Spinal cord (tissue), 10 donors: ENCODE data around the gene CACNA2D1. TPM values are rescaled to one million over a fixed set of nuclear protein-coding genes. Genes with fewer than 3 reads are reported as not detected.

Source experiments
- DNase-seq, 6 donors: peaks; one replicate each; pipeline versions ENCODE4 v3.0.0 to v3.0.0-alpha.2; 2013 to 2015; ENCODE audit warnings: low spot score in 6 of 6, low read depth in 4 of 6
- H3K27ac ChIP-seq: one replicate; pipeline ENCODE4 v1.5.1; 2013; ENCODE audit warnings: low read depth, low read length, control low read depth
- H3K27me3 ChIP-seq: one replicate; pipeline ENCODE4 v1.6.1; 2013; ENCODE audit warnings: low read length; ENCODE audit not compliant: control insufficient read depth, insufficient read depth
- H3K36me3 ChIP-seq: one replicate; pipeline ENCODE4 v1.6.1; 2013; ENCODE audit warnings: low read length; ENCODE audit not compliant: control insufficient read depth, insufficient read depth
- H3K4me1 ChIP-seq: one replicate; pipeline ENCODE4 v1.6.1; 2013; ENCODE audit warnings: low read length; ENCODE audit not compliant: control insufficient read depth, insufficient read depth
- H3K4me3 ChIP-seq: one replicate; pipeline ENCODE4 v1.5.1; 2013; ENCODE audit warnings: low read depth, low read length, control low read depth
- H3K9me3 ChIP-seq: one replicate; pipeline ENCODE4 v1.6.1; 2013; ENCODE audit warnings: low read length; ENCODE audit not compliant: control insufficient read depth, insufficient read depth
- WGBS: methylation state at CpG from one replicate; pipeline ENCODE4 v1.1.5; 2013; ENCODE audit warnings: missing lambda C conversion rate; ENCODE audit not compliant: insufficient coverage; 5-methylcytosine and 5-hydroxymethylcytosine counted together
- polyA plus RNA-seq, 2 donors: library from polyadenylated mRNA; unstranded; fragments of 120-200 nt; gene quantifications; one replicate each; pipeline ENCODE4 v1.2.1, GENCODE V29; 2013; ENCODE audit not compliant: insufficient read length in 2 of 2
- total RNA-seq, 2 donors: library from RNA; depleted of rRNA in 1 of 2; stranded (reverse); fragments of 120-200 nt in 1 of 2; fragments of >200 nt in 1 of 2; gene quantifications; one replicate each; pipeline versions ENCODE4 v1.2.3 to v1.2.4, GENCODE V29; 2013 to 2014
- donor health status: healthy.

CACNA2D1 gene
- total and polyA plus RNA-seq, 4 donors = 28.1 to 108 (median 42.0) TPM

DNA sequence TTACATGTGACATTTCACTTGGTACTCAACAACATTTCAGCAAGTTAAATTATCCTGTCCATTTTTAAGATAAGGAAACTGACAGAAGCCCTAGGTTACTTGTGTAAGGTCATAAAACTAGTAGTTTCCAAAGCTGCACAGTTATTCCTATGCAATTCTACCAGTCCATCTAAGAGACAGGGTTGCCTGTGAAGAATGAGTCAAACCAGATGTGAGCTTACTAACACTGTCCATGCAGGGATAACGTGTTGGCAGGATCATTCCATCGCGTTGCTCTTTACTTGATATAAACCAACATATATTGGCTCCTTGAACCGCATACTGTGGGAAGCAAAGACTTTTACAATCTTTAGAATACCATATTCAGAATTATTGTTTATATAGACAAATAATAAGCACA lies 392.8 kb downstream of the CACNA2D1 start:
- no peak for DNase-seq
- no peaks in the 10 kb centered on the region for H3K4me1 ChIP-seq
- no peaks in the 10 kb centered on the region for H3K9me3 ChIP-seq
- no peak overlapping the region for H3K4me3 ChIP-seq
- H3K27me3 ChIP-seq = no peaks in the 10 kb centered on the region
- WGBS = 80% methylated on average over 1 of the region's 4 CpGs
- H3K36me3 ChIP-seq = no peaks in the 10 kb centered on the region
- no peak overlapping the region for H3K27ac ChIP-seq

DNA sequence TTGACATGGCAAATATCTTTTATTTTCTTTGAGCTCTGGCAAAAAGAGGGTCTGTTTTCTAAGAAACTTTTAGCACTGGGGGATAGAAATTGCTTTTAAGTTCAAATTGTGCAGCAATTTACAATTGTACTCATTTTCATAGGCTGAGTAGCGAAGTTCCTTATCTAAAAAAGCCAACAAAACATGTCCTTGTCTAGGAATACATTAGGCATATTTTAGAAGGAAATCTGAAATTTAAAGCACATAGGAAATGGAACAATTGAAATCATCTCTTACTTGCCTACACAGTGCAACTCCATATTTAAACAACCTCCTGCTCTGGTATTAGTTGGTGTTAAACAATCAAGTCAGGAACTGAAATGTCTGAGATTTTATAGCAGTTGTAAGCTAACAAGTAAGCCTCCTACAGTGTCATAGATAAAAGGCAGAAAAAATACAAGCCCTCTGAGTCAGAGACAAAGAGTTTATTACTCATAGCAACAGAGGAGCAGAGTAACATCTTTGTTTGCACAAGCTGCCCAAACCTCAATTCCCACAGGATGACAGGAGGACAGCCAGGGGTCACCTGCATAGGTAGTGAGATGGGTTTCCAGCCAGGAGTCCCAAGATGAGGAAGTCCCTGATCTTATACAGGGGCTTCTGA lies 393.6 kb downstream of the CACNA2D1 start:
- no peak overlapping the region for H3K4me3 ChIP-seq
- no peak overlapping the region for H3K27ac ChIP-seq
- no peaks in the 10 kb centered on the region for H3K27me3 ChIP-seq
- no peaks in the 10 kb centered on the region for H3K36me3 ChIP-seq
- no peaks in the 10 kb centered on the region for H3K9me3 ChIP-seq
- WGBS = no CpG with 5 or more reads among the region's 1 CpG
- H3K4me1 ChIP-seq = no peaks in the 10 kb centered on the region
- DNase-seq = peak in 1 of 6 donors; percentile 7

DNA sequence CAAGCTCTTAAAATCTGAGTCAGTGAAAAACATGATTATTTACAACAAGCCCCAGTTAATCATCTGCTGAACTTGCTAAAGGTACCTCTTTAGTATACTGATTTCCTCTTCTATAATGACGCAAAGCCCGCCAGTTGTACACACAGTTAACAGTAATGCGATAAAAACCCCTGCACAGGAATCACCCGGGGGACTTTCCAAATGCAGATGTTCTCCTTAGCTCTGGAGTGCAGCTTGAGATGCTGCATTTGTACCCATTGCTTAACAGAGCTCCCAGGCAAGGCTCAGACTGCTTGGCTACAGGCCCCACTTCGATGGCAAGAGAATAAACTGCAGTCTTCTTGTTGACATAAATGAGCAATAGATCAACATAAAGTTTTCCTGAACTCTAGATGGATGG lies 394.1 kb downstream of the CACNA2D1 start:
- no peaks in the 10 kb centered on the region for H3K9me3 ChIP-seq
- H3K36me3 ChIP-seq = no peaks in the 10 kb centered on the region
- H3K4me1 ChIP-seq = no peaks in the 10 kb centered on the region
- H3K27me3 ChIP-seq = no peaks in the 10 kb centered on the region
- no peak overlapping the region for H3K4me3 ChIP-seq
- WGBS = 66% methylated on average over 5 of the region's 5 CpGs
- H3K27ac ChIP-seq = no peak overlapping the region
- peak in 1 of 6 donors; percentile 19 for DNase-seq

DNA sequence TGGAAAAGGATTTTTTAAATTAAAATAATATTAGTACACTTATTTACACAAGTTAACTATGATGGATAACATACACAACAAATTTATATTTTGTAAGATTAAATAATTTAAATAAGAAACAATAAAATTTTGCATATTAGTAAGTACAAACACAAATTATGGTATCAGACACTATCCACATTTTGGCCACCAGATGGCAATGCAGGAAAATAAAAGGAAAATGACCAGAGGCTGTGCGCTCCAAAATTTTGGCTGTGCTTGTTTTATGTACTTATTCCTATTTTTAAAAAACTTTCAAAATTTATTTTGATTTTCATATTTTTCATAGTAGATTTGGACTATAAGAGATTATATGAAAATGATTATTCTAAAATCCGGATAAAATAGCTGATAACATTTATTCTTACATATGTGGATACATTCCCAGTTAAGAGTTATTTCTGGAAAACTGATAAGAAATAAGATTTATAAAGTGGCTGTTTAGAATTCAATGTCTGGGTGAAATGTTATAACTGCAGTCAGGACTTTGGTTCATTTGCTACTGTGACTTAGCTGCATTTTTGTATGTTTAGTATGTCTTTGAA lies 399.0 kb downstream of the CACNA2D1 start:
- Histone ChIP-seq H3K36me3 (no peaks in the 10 kb centered on the region), H3K9me3 (no peaks in the 10 kb centered on the region), H3K27ac (no peak overlapping the region), H3K27me3 (no peaks in the 10 kb centered on the region), H3K4me3 (no peak overlapping the region), H3K4me1 (no peaks in the 10 kb centered on the region)
- peak; percentile 22 to 91 (median 56) for DNase-seq
- WGBS = no CpG with 5 or more reads among the region's 2 CpGs

DNA sequence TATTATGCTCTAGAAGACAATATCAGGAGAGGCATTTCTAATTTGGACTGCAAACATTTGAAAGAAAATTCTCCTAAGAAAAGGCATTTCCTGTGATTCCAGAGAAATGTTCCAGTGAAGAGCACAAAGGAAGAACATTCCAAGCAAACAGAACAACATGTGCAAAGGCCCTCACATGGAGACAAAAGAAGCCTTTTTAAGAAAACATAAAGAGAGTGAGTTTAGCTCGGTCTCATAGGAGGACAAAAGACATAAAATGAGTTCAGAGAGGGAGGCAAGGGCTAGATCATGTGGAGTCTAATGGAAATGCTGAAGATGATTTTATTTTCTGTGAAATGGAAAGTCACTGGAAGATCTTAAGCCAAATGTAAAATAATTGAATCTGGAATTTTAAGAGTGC lies 404.0 kb downstream of the CACNA2D1 start:
- no peak for DNase-seq
- H3K4me3 ChIP-seq = no peak overlapping the region
- no peaks in the 10 kb centered on the region for H3K9me3 ChIP-seq
- no peaks in the 10 kb centered on the region for H3K36me3 ChIP-seq
- no peaks in the 10 kb centered on the region for H3K27me3 ChIP-seq
- WGBS = 36% methylated on average over 1 of the region's 1 CpG
- no peak overlapping the region for H3K27ac ChIP-seq
- H3K4me1 ChIP-seq = no peaks in the 10 kb centered on the region

DNA sequence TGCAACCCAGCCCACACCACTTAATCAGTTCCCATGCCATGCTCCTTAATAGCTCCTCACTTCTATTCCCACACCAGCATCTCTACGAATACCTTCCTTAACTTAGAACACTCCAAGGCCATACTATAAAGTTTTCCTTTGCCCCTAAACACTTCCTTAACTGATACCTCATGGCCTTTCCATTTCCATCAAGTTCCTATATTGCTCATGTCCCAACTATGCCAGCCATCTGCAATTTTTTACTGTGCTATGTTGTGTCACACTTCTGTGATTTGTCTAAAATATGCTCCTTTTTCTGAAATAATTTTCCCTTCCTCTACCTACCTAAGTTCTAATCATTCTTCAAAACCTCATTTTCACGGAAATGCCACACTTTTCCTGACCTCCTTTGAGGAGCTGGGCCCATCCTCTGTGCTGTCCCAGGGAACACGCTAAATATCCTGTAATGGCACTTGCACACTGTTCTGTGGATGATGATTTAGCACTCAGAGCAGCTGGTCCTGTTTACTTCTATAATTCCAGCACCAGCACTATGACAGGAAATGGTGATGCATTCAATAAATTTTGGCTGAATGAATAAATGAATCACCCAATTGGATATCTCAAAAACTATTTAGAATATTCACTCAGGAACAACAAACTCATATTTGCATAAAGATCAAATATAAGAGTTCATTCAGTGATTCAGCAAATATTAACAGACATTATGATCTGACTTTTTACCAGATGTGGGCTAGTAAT lies 407.3 kb downstream of the CACNA2D1 start:
- Histone ChIP-seq H3K4me1 (no peaks in the 10 kb centered on the region), H3K4me3 (no peak overlapping the region), H3K27me3 (no peaks in the 10 kb centered on the region), H3K36me3 (no peaks in the 10 kb centered on the region), H3K9me3 (no peaks in the 10 kb centered on the region), H3K27ac (no peak overlapping the region)
- WGBS = 93% methylated on average over 3 of the region's 3 CpGs
- no peak for DNase-seq

DNA sequence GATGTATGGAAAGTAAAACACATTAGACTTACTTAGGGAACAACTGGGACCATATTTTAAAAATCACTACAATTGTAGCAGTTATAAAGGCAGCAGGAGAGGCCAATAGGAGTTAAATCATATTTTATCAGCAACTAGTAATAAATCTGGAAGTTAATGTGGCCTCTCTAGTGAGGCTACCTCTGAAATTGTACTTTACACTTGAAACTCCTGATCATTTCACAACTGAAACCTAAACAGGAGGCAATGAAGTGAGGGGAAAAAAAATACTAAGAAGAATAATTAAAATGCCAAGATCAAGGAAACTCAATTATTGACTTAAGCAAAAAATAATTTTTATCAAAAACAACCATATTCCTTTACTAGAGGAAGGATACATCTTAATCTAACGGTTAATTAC lies 408.1 kb downstream of the CACNA2D1 start:
- no peak overlapping the region for H3K4me3 ChIP-seq
- no peaks in the 10 kb centered on the region for H3K4me1 ChIP-seq
- H3K9me3 ChIP-seq = no peaks in the 10 kb centered on the region
- WGBS = no CpG with 5 or more reads among the region's 1 CpG
- H3K27ac ChIP-seq = no peak overlapping the region
- no peak for DNase-seq
- H3K36me3 ChIP-seq = no peaks in the 10 kb centered on the region
- no peaks in the 10 kb centered on the region for H3K27me3 ChIP-seq

DNA sequence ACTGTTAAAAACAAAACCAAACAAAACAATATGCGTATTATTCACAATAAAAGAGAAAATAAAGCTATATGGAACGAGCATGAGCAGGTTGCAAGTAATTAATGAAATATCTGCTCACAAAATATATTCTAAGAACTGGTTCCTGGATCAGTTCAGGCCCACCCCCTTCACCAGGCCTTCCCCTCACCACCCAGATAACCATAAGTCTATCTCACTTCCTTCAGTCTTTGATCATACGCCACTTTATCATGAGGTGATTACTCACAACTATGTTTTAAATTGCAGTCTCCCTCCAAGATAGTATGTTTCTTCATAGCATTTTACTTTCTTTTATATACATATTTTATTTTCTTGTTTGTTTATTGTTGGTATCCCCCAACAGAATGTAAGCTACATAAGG lies 410.7 kb downstream of the CACNA2D1 start:
- no peaks in the 10 kb centered on the region for H3K9me3 ChIP-seq
- WGBS = no CpG with 5 or more reads among the region's 3 CpGs
- no peak overlapping the region for H3K4me3 ChIP-seq
- H3K36me3 ChIP-seq = no peaks in the 10 kb centered on the region
- no peaks in the 10 kb centered on the region for H3K4me1 ChIP-seq
- no peak overlapping the region for H3K27ac ChIP-seq
- H3K27me3 ChIP-seq = no peaks in the 10 kb centered on the region
- no peak for DNase-seq

DNA sequence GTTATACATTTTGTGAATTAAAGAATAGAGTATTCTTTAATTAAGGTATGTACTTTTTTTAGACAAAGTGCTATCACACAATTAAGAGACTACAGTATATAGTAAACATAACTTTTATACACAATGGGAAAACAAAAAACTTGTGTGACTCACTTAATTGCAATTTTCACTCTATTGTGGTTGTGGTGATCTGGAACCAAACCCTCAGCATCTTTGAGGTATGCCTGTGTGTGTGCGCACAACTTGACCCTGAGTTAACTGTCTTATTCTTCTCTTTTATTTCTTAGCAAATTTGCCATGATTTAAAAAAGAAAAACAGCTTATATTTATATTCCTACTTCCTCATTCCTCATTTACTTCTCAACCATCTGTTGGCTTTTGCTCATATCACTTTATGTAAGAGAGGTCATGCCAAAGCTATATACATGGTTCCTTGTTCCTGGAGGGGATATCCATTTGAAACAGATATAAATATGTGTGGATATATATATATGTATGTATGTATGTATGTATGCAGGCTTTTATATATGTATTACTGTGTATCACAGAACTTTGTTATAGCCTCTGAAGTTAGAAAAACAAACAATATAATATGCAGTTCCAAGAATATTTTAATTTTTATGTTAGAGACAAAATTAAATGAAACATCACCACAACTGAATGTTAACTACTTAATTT lies 414.2 kb downstream of the CACNA2D1 start:
- no peak for DNase-seq
- H3K4me1 ChIP-seq = no peaks in the 10 kb centered on the region
- H3K4me3 ChIP-seq = no peak overlapping the region
- H3K27ac ChIP-seq = no peak overlapping the region
- H3K36me3 ChIP-seq = no peaks in the 10 kb centered on the region
- no peaks in the 10 kb centered on the region for H3K27me3 ChIP-seq
- WGBS = no CpG with 5 or more reads among the region's 1 CpG
- no peaks in the 10 kb centered on the region for H3K9me3 ChIP-seq
